DOHH2 (cell line): Measurements from ENCODE around the gene ERC2.

Source experiments
- CTCF ChIP-seq: fragments of 200-600 bp; sonication (generic); IDR thresholded peaks from one replicate; pipeline ENCODE4 v1.5.1; 2014; ENCODE audit warnings: antibody characterized with exemption, mild to moderate bottlenecking, low read depth, low read length; ENCODE audit not compliant: poor library complexity, severe bottlenecking
- EZH2phosphoT487 ChIP-seq: fragments of 200-600 bp; sonication (generic); IDR thresholded peaks from 2 replicates; pipeline ENCODE4 v1.6.1; 2017; ENCODE audit warnings: borderline replicate concordance, mild to moderate bottlenecking, antibody characterized with exemption, low read length, moderate library complexity, mixed read lengths

GRCh38 chr3:55955891-55956477 is 512.3 kb downstream of the ERC2 start:
- TF ChIP-seq CTCF (no peak), EZH2phosphoT487 (no peak)
